T1000 (cell line): ENCODE data around the gene CACNA2D2.

ENCODE experiments used
- DNase-seq: peaks from one replicate; lab custom pipeline; 2025; ENCODE audit warnings: mixed read lengths; lab: John Stamatoyannopoulos, UW

Gene CACNA2D2

DNA sequence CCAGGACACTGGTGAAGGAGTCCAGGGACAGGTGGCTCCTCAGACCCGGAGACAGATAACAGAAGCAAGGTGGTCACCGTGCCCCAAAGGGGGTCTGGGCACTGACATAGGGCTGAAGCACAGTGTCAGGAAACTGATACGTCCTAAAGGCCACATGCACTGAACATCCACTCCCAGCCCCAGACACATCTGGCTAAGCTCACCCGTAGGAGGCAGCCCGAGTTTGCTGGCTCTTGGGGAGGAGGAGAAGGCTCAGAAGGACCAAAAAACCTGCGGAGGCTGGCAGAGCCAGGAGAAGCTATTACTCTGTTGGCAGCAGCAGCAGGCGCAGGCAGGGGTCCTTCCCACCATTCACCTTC, 1.2 kb downstream of the CACNA2D2 start:
- DNase-seq, result no peak

DNA sequence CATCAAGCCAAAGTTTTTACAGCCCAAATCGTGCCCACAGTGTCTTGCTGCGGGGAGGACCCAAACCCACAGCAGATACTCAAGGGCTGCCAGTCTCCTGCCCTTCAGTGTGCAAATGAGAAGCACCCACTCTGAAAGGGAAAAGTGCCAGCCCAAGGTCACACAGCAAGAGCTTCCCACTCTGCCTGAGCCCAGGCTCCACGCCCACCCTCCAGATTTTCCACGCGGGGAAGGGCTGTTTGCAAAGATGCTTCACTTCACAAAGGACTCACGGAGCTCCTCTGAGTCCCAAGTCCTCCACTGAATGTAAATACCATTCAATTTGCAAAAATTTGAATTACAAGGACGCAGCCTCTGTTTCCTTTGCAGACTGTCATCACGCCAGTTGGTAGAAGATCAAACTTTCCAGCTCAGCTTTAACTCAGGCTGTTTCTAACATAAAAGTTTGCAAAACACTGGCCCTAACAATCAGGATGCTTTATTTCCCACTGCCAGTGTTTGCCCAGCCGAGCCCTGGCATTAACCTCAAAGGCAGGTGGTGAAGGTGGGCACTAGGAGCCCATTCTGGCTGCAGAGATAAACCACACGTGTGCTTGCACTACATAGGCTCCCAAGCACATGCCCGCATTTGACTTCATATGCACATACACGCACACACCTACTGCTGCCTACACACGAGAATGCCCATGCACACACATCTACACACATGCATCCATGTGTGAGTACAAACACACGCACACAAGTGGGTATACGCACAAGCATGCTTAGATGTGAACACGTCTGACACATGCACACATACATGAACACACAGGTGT, 7.6 kb downstream of the CACNA2D2 start:
- DNase-seq, result no peak

DNA sequence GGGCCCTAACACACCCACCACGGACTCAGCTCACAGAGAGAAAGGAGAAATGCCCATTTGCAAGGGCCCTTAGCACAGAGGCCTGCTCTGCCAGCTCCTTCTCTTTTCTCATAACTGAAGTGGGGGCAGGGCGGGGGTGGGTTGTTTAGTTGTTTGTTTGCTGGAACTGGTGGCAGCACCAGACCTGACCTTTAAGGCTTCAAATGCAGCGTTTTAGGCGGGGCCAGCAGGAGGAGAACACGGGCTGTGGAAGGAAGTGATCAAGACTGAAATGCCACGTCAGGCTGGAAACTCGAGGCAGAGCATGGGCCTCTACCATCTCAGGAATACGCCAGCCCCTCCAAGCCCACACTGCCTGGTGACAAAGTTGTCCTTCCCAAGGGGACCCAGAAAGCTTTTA, 9.3 kb downstream of the CACNA2D2 start:
- DNase-seq, result no peak

DNA sequence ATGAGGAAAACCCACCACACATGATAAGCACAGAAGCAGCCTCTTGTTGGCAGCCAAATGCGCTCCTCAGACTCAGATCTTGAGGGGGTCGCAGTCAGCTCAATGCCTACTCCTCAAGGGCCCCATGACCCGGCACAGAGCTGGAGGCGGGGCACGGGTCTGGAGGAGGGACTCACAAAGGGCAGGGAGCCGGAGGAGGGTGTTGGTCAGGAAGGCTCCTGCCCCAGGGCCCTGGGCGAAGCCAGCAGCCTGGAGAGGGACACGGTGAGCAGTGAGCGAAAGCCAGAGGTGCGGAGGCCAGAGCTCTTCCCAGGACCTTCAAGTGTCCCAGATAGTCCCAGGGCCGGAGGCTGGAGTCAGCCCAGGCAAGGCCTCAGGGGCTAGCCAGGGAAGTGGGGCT, 9.8 kb downstream of the CACNA2D2 start:
- no peak for DNase-seq

DNA sequence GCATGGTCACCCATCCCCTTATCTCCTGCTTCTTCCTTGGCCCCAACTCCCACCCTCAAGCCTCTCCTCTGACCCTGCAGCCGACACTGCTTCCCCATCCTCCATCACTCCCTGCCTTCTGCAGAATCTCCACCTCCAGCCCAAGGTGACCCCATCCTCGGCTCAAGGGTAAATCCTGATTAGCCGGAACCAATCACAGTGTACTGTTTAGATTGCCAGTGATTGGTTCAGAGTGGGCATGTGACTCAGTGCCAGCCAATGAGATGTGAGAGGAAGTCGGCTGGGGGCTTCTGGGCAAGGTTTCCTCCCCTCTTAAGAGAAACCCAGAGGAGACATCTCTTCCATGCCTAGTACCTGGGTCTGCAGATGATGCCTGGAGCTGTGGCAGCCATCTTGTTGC, 10.3 kb downstream of the CACNA2D2 start:
- no peak for DNase-seq

DNA sequence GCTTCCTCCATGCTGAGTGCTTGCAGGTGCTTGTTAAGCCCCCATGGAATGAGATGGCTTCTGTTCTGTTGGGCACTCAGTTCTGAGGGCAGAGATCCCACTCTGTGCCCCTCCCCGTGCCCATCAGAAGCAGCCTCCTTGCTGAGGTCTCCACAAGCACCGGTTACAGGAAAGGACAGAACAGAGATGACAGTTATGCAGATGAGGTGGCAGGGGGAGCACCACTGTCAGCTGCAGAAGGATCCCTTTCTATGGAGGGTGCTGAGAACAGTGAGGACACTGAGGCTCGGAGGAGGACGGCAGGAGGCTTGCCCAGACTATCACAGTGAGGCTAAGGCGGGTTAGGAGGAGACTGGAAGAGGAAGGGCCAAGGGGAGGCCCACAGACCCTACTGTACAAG, 12.4 kb downstream of the CACNA2D2 start:
- no peak for DNase-seq

DNA sequence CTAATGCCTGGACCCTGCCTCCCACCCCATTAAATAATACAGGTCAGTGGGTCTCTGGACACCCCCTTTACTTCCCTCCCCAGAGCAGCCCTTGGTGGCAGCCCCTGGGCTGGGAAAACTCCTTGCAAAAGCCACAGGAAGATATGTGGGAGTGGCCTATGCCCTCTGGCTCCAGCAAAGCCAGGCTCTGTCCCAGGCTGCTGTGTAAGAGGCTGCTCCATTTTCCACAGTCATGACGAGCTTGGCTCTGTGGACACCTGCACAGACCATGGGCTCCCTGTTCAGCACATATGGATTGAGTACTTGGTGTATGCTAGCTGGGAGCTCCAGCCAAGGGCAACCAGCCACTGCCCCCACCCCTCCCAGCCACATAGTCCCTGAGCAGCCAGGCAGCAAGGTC, 13.0 kb downstream of the CACNA2D2 start:
- no peak for DNase-seq

DNA sequence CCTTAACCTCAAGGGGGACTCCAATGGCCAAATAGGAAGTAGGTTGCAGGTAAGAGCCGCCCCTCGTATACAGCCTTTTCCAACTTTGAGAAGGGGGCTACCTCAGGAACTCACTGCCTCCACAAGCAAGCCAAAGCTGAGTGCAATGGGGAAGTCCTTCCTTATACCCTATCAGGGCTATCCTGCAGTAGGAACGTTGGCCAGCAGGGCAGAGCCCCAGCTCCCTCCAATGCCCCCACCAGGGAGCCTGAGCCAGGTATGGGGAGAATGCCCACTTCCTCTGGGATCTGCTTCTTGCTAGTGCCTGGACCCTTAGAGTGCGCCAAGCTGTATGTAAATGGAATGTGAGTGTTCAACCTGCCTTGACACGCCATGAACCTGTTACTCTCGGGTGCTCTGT, 16.3 kb downstream of the CACNA2D2 start:
- DNase-seq, result no peak

DNA sequence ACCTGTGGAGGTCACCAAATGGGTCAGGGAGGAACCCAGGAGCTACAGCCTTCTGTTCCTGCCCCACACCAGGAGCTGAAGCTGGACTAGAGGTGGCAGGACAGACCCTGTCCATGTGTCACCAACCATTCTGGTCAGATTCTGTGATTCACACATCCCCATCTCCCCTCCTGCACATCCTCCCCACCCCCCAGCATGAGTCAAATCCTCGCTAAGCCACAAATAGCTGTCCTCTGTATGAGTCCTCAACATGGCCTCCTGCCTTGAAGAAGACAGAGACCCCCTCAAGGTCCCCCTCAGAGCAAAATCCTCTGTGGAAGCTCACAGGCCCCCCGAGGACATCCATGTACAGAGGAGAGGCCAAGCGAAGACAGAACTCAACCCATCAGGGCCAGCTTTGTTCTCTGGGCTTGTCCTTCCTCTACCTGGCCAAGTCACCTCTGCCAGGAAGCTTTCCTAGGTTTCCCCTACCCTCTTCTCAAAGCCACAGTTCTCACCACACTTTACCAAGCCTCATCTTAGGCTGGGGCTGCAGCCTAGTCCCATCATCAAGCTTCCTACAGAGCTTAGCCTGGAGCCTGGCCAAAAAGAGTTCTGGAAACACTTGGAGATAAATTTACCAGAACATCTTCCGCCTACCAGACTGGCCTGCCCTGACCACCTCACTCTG, 17.1 kb downstream of the CACNA2D2 start:
- no peak for DNase-seq

DNA sequence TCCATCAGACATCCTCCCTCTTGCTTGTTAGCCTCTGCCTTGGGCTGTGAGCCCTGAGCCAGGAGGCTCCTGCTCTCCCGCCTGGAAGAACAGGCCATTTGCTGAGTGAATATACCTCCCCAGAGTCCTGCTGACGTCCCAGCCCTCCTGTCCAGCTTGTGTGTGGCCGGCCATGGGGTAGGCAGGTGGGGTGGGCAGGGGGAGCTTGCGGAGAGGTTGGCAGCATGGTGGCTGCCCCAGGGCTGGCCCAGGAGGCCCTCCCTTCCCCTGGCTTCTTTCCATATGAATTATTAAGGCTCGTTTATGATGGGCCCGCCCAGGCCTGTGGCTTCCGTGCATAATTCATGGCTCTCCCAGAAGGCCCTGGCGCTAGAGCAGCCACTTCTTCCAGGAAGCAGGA, 18.7 kb downstream of the CACNA2D2 start:
- no peak for DNase-seq

DNA sequence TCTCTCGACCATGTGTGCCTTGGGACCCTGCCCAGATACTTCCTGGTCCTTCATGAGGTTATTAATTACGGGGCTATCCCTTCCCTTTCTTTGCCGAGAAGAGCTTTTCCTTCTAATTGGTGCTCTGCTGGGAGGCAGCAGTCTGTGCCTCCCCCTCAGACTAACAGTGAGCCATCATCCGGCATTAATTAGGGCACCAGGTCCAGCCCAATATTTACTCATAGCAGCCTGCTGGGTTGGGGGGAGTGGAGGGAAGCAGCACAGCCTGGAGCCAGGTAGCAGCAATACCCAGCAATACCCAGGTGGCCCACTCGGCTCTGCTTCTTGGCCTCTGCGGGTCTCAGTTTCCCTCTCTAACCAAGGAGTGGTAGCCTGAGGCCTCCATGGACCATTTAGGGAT, 20.1 kb downstream of the CACNA2D2 start:
- DNase-seq, result no peak

DNA sequence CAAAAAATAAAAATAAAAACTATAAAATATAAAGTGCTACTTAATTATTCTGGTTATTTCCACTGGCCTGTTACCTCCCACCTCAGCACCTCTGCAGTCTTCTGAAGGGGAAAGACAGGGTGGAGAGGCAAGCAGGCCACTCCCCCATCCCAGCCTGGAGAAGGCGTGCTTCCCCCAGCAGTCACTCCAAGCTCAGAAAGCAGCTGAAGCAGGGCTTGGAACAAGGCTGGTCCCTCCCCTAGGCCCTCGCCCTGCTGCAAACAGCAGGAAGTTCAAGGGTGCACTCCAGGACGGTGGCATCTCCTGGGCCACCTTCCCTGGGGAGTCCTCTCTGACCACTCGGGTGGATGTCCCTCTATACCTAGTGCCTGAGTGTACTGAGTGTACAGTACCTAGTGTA, 21.4 kb downstream of the CACNA2D2 start:
- no peak for DNase-seq

DNA sequence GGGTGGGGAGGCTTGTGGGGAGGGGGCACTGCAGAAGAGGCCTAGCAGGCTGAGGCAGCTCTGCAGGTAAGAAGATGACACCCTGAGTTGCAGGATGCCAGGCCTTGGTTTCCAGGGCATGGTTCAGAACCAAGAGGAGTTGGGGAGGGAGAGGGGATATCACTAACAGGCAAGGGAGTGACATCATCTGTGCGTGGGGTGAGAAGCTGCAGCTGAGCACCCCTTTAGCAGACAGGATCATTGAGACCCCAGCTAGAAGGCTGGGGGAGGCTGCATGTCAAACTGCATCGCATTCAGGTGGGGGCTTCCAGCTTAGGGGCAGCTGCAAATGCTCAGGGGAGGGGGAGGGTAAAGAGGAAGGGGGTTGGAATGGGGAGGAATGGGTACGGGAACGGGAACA, 23.0 kb downstream of the CACNA2D2 start:
- no peak for DNase-seq

DNA sequence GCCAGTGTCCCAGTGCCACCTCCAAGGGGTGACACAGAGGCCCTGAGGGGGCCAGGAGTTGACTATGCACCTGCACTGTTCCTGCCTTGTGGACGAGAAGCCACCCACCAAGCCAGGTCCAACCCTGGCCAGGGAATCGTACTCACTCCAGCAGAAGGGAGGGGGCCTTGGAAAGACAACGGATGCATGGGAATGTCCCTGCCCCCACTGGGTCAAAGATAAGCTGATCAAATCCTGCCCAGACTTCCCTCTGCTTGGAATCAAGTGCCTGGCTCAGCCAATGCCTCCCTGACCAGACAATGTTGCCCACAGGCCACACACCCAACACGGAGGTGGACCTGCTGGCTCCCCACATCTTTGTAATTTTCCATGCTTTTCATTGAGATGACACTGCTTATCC, 23.9 kb downstream of the CACNA2D2 start:
- DNase-seq, result no peak

DNA sequence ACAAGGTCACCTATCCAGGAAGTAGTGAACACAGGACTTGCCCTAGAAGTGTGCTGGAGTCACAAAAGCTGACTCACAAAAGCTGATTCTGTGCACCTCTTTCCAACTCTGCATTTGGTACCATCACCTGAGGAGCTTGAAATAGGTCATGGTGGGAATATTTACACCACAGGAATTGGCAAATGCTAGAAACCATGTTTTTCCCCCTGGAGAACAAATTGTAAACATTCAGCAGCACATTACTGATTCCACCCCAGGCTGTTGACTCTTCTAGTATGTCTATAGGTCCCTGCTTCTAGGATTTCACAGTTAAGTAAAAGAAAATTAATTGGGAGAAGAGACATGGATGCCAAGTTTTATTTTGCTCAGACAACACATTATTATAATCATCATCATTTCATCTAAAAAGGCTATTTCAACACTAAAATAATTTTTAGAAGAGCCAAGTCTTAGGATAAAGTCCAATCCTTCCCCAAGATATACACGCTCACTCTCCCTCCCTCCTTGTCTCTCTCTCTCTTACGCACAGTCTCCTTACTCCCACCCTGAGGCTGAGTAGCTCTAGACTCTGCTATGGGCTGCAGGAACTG, 24.7 kb downstream of the CACNA2D2 start:
- DNase-seq, result no peak

DNA sequence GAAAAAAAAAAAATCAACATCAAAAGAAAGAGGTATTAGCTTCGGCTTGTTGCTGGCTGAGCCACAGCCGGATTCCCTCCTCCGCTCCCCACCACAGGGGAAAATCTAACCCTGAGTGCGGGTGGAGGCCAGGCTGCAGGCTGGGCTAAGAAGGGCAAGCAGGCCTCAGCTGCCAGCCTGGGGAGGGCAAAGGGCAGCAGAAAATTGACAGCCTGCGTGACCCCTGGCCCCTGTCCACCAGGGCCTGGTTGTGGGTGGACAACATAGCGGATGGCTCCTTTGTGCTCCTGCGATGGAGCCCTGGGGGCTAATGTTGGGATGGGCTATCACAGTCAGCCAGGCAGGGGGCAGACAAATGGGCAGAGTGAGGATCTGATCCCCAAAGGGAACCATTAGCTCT, 25.4 kb downstream of the CACNA2D2 start:
- no peak for DNase-seq

DNA sequence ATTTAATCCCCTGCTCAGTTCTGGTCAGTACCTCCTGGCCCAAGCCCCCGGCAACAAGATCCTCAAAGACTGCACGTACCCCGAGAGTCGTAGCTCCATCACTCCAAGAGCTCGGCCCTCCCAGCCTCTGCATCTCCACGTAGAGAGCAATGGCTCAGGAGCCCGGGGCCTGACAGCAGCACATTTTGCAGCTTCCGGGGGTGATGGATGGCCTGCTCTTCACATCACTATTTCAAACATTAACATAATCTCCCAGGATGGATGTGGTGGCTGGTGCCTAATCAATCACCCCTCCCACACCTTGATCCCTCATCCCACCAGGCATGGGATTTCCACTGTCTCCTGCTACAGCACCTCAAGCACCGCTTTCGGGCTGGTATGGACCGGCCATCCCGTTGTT, 28.1 kb downstream of the CACNA2D2 start:
- DNase-seq, result no peak

DNA sequence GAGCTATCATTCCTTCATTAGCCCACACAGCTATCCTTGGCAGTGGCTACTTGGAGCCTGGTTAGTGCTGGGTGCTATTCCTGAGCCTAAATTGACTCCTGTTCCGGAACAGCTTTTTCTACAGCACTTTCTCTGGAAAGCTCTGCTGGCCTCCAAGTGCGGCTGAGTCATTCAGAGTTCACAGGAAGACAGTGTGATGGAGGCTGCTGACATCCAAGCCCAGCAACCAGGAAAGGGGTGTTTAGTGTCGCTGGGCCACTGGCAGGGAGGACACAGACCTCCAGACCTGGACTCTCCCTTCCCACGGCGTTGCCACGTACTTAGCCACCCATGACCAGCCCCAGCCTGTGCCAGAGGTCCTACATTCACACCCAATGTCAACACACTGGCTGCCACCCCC, 28.7 kb downstream of the CACNA2D2 start:
- DNase-seq, result no peak

DNA sequence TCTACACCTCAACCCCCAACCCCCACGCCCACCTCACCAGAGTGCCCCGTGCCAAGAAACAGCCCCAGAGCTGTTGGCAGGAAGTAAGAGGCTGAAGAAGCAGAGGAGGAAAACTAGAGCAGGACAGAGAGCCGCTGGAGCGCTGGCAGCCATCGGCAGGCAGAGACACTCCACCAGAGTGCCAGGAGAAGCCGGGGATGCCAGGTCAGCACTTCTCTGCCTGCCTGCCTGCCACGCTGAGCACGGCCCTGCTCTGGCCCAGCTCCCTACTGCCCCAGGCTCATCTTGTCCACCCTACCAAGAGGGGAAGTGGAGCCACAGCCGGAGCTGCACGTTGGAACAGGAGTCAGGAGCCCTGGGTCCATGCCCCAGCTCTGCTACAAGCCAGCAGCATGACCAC, 29.7 kb downstream of the CACNA2D2 start:
- no peak for DNase-seq

DNA sequence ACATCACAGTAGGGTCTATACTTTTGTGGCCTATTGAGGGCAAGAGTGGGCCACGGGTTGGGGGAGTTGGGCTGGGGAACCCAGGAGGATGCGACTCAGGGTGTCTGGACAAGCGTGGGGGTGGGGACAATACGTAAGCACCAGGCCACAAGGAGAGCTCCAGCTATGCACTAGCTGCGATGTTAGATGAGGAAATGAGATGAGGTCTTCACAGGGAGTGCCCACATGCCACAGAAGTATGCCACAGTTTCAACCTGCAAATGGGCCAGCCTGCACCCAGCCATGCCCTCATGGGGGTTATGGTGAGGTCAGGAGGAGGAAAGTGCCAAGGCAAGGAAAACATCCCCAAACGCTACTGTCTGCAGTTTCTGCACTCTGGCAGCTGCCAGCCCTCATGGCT, 30.5 kb downstream of the CACNA2D2 start:
- no peak for DNase-seq

DNA sequence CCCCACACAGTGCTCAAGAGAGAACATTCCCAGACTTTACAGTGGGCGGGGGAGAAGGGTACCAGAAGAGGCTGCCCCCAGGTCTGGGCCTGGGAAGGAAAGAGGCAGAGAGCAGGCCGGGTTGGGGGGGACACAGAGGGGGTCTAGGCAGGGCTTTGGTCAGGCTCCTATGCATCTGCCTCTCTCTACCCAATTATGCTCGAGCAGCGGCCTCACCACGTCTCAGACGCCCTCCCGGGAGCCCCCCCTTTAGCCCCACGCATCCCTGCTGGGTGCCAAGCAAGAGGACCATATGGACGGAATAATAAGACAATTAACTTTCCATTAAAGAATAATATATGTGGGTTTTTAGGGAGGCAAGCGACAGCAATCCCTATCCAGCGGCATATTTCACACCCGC, 32.8 kb downstream of the CACNA2D2 start:
- DNase-seq, result no peak

DNA sequence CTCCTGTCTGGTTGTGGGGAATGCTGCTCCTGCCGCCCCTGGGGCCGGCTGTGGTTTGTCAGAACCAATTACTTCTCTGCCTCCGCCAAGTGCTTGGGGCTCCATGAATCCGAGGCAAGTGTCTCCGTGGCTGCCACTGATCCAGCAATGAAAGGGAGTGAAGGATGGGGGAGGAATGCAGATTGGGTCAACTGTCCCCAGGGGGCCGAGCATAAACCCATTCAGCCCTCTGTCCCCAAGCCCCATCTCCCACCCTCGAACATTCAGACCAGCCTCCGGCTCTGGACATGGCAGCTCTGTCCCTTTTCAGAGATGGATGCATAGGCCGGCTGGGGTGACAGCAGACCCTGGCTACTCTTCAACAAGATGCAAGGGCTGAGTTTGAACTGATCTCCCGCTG, 35.5 kb downstream of the CACNA2D2 start:
- no peak for DNase-seq

DNA sequence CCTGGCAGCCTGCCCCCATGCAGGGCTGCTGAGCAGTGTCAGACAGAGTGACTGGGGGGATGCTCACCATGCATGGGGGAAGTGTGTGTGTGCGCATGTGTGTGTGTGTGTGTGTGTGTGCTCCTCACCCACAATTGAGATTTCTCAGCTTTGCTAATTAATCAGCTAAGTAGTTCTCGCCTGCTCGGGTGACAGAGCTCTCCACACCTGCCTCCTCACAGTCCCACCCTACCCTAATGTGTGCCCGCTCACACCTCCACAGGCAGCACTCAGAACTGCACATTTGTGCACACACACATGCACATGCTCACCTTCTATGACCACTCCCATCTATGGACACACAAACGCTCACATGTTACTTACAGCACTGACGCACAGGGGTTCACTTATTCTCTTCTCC, 37.3 kb downstream of the CACNA2D2 start:
- DNase-seq, result no peak

DNA sequence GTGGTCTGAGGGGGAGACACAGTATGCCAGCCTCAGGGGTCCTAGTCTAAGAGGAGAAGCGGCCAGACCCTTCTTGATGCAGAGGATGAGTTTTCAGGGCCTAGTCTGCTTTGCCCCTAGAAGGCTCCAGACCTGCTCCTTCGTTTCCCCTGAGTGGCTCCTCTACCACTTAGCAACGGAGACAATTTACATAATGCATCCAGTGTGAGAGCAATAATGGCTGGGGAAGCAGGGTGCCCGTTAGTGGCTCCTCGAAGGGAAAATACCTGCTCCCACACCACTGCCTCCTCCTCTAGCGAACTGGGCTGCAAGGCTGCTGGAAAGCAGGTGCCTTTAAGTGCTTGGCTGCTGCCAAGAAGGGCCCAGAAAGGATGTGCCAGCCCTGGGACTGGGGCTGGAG, 38.9 kb downstream of the CACNA2D2 start:
- no peak for DNase-seq
